Caco-2 (cell line): ENCODE results near the gene A1BG. TPM values are rescaled to one million over a fixed set of nuclear protein-coding genes. Genes with fewer than 3 reads are reported as not detected.
"Not testable (repeated sequence)": the region's sequence is repeated elsewhere in the genome, so short reads cannot be mapped to it uniquely, and the experiment has no call there.

Source experiments
- BruUV-seq: library from RNA; stranded (reverse); fragments of 400-500 nt; replicated peaks from 2 replicates; lab custom pipeline; 2021; lab: Mats Ljungman, UMichigan
- CTCF ChIA-PET: fragments of 300-600 bp; sonication (Branson Sonifier 250); formaldehyde crosslinking; loops from one replicate; lab custom pipeline; 2022; ENCODE audit warnings: antibody characterized with exemption; lab: Charles Lee
- POLR2A ChIA-PET: fragments of 300-600 bp; sonication (Branson Sonifier 250); formaldehyde crosslinking; loops from one replicate; lab custom pipeline; 2022; ENCODE audit warnings: antibody characterized with exemption; lab: Charles Lee
- DNase-seq, 2 experiments: peaks; one replicate each; pipeline versions ENCODE4 v3.0.0 to v3.0.0-alpha.2; 2020 to 2022
- H3K27me3 ChIP-seq: replicated peaks from 2 replicates; pipeline ENCODE4 v1.6.0; 2011; ENCODE audit warnings: low read length; ENCODE audit not compliant: control insufficient read depth, insufficient read depth
- H3K36me3 ChIP-seq: 2 replicates; pipeline ENCODE4 v1.5.1; 2011; ENCODE audit warnings: low read length; ENCODE audit not compliant: control insufficient read depth, insufficient read depth
- H3K4me1 ChIP-seq: fragments of 250-450 bp; sonication (Bioruptor Pico); 2 replicates; pipeline ENCODE4 v1.5.1; 2020; ENCODE audit warnings: mild to moderate bottlenecking
- H3K4me3 ChIP-seq: 2 replicates; pipeline ENCODE4 v1.5.1; 2011; ENCODE audit warnings: low read depth, mild to moderate bottlenecking, control low read depth, low read length
- H3K9me3 ChIP-seq: fragments of 250-450 bp; sonication (Bioruptor Pico); 2 replicates; pipeline ENCODE4 v1.5.1; 2020; ENCODE audit warnings: mild to moderate bottlenecking, moderate library complexity
- H3K27ac Mint-ChIP-seq: one replicate; pipeline ENCODE4 v1.8.0; 2022; ENCODE audit warnings: mixed read lengths; ENCODE audit not compliant: unreplicated experiment
- H3K27me3 Mint-ChIP-seq: one replicate; pipeline ENCODE4 v1.8.0; 2022; ENCODE audit warnings: mixed read lengths; ENCODE audit not compliant: insufficient read depth, unreplicated experiment
- H3K36me3 Mint-ChIP-seq: one replicate; pipeline ENCODE4 v1.8.0; 2022; ENCODE audit warnings: mild to moderate bottlenecking, mixed read lengths; ENCODE audit not compliant: insufficient read depth, unreplicated experiment
- H3K4me1 Mint-ChIP-seq: one replicate; pipeline ENCODE4 v1.8.0; 2022; ENCODE audit warnings: low read depth, mixed read lengths; ENCODE audit not compliant: unreplicated experiment
- H3K4me3 Mint-ChIP-seq: one replicate; pipeline ENCODE4 v1.8.0; 2022; ENCODE audit warnings: mild to moderate bottlenecking, moderate library complexity, mixed read lengths; ENCODE audit not compliant: unreplicated experiment
- H3K9me3 Mint-ChIP-seq: one replicate; pipeline ENCODE4 v1.8.0; 2022; ENCODE audit warnings: mixed read lengths; ENCODE audit not compliant: unreplicated experiment
- CTCF ChIP-seq, 2 experiments: fragments of 200-600 bp in 1 of 2; IDR thresholded peaks; 1 replicate in 1 of 2; 2 replicates in 1 of 2; pipeline versions ENCODE4 v1.5.1 to v1.8.0; 2011 to 2022; ENCODE audit warnings: antibody characterized with exemption in 1 of 2, control low read depth in 1 of 2, inconsistent platforms in 1 of 2, low read depth in 1 of 2, low read length in 1 of 2, mild to moderate bottlenecking in 1 of 2, moderate library complexity in 1 of 2; ENCODE audit not compliant: insufficient read depth in 1 of 2, severe bottlenecking in 1 of 2, unreplicated experiment in 1 of 2
- intact Hi-C: fragments of 100-400 bp; cut with micrococcal nuclease; formaldehyde crosslinking; loops from one replicate; pipeline ENCODE4 v1.10.0; 2022; ENCODE audit not compliant: unreplicated experiment
- total RNA-seq: library from RNA; stranded (reverse); gene quantifications from 2 replicates; pipeline ENCODE4 v1.2.3, GENCODE V29; 2022

Gene A1BG
- total RNA-seq, 1 experiment from 2014 or later: 2.8 TPM

- TF ChIP-seq CTCF (IDR thresholded peaks at IDR 0.05; ENCODE audit: insufficient read depth in 1 of 2, low read depth in 1 of 2, low read length in 1 of 2, severe bottlenecking in 1 of 2, unreplicated experiment in 1 of 2): peak in 1 of 2 experiments; percentile 23
- Mint-ChIP-seq H3K36me3 (peaks cover 95% of the 10 kb centered on the region), H3K9me3 (peaks cover 30% of the 10 kb centered on the region)
- intact Hi-C loops, H3K4me1 Mint-ChIP-seq, H3K9me3 ChIP-seq, POLR2A ChIA-PET, H3K4me3 Mint-ChIP-seq, H3K27me3 Mint-ChIP-seq, H3K4me1 ChIP-seq, H3K27ac Mint-ChIP-seq, H3K4me3 ChIP-seq, BruUV-seq, H3K27me3 ChIP-seq, CTCF ChIA-PET: not testable (repeated sequence)
- peaks cover 11% of the 10 kb centered on the region for H3K36me3 ChIP-seq
- DNase-seq: peak in 1 of 2 experiments; percentile 33
Measured at GRCh38 chr19:58310685-58311084, 42.6 kb downstream of the A1BG start.

DNA sequence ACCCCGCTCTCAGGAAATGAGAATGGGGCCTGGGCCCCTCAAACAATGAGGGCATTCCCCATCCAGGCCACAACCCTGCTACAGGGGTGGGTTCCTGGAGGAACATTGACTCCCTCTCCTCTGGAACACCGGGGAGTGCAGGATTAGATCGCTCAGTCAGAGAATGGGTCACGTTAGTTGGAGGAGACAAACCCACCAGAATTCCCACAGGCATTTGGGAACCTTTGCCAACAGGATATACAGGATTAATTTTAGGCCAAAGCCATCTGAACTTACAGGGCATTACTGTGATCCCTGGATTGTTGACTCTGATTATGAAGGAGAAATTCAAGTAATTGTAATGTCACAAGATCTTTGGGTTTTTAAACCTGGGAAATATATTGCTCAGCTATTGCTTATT, 45.6 kb downstream of the A1BG start:
- Mint-ChIP-seq H3K36me3 (peaks cover 76% of the 10 kb centered on the region), H3K27me3 (no peaks in the 10 kb centered on the region), H3K4me1 (peaks cover 8% of the 10 kb centered on the region), H3K9me3 (peaks cover 21% of the 10 kb centered on the region), H3K4me3 (no peak overlapping the region), H3K27ac (no peak overlapping the region)
- H3K4me3 ChIP-seq: no peak overlapping the region
- no peak for DNase-seq
- ChIA-PET POLR2A (no interaction called here), CTCF (no interaction called here)
- intact Hi-C loops: loop anchor here (10.0 kb wide), 1 partner anchor 83 kb away; the partner anchor contains the start of gene ZNF544
- peaks cover 9% of the 10 kb centered on the region for H3K36me3 ChIP-seq
- H3K9me3 ChIP-seq: 0 out of 2 replicates have a peak, but pooled peaks cover 3% of the 10 kb centered on the region
- BruUV-seq: no TSS peak
- TF ChIP-seq CTCF (IDR thresholded peaks at IDR 0.05; ENCODE audit: insufficient read depth in 1 of 2, low read depth in 1 of 2, low read length in 1 of 2, severe bottlenecking in 1 of 2, unreplicated experiment in 1 of 2): no peak
- H3K4me1 ChIP-seq: peaks cover 11% of the 10 kb centered on the region
- no peaks in the 10 kb centered on the region for H3K27me3 ChIP-seq

- BruUV-seq: no TSS peak
- peak overlapping the region; percentile 97 for H3K27ac Mint-ChIP-seq
Measured at GRCh38 chr19:58305932-58306323, 47.4 kb downstream of the A1BG start.

More at GRCh38 chr19:58305932-58306323, 47.4 kb downstream of the A1BG start:
- Mint-ChIP-seq H3K4me3 (peak overlapping the region; percentile 93), H3K9me3 (peaks cover 13% of the 10 kb centered on the region), H3K4me1 (peaks cover 8% of the 10 kb centered on the region), H3K36me3 (peaks cover 65% of the 10 kb centered on the region), H3K27me3 (no peaks in the 10 kb centered on the region)
- no peak for TF ChIP-seq CTCF (IDR thresholded peaks at IDR 0.05; ENCODE audit: insufficient read depth in 1 of 2, low read depth in 1 of 2, low read length in 1 of 2, severe bottlenecking in 1 of 2, unreplicated experiment in 1 of 2)
- peaks cover 6% of the 10 kb centered on the region for H3K36me3 ChIP-seq
- peak in 1 of 2 experiments; percentile 12 for DNase-seq
- H3K27me3 ChIP-seq: no peaks in the 10 kb centered on the region
- peak overlapping the region; percentile 68 for H3K4me3 ChIP-seq
- intact Hi-C loops: loop anchor here (1.0 to 10.0 kb wide), 4 partner anchors 20 to 81 kb away; partner anchors contain the start of genes ZNF544, ZNF8, ZNF837 and ZSCAN22
- peaks cover 11% of the 10 kb centered on the region for H3K4me1 ChIP-seq
- H3K9me3 ChIP-seq: 0 out of 2 replicates have a peak, but pooled peaks cover 3% of the 10 kb centered on the region
- ChIA-PET CTCF (no interaction called here), POLR2A (interaction anchor here (1.8 kb wide), 1 partner anchor 57 kb away, joined by 8 read pairs; the partner anchor contains the start of gene ZNF497)
